Measurements from ENCODE around the gene FXYD5.
"Not testable (repeated sequence)": the region's sequence is repeated elsewhere in the genome, so short reads cannot be mapped to it uniquely, and the experiment has no call there.

FXYD5 gene

GRCh38 chr19:35119578-35120155 is 34.9 kb upstream of the FXYD5 start:
- no peak for DNase-seq (ENCODE audit: low read depth in 2 of 2, low spot score in 1 of 2)

GRCh38 chr19:35120492-35120891 is 34.0 kb upstream of the FXYD5 start:
- DNase-seq (ENCODE audit: low read depth in 2 of 2, low spot score in 1 of 2), result no peak

GRCh38 chr19:35120898-35121297 is 33.6 kb upstream of the FXYD5 start:
- no peak for DNase-seq (ENCODE audit: low read depth in 2 of 2, low spot score in 1 of 2)

DNA sequence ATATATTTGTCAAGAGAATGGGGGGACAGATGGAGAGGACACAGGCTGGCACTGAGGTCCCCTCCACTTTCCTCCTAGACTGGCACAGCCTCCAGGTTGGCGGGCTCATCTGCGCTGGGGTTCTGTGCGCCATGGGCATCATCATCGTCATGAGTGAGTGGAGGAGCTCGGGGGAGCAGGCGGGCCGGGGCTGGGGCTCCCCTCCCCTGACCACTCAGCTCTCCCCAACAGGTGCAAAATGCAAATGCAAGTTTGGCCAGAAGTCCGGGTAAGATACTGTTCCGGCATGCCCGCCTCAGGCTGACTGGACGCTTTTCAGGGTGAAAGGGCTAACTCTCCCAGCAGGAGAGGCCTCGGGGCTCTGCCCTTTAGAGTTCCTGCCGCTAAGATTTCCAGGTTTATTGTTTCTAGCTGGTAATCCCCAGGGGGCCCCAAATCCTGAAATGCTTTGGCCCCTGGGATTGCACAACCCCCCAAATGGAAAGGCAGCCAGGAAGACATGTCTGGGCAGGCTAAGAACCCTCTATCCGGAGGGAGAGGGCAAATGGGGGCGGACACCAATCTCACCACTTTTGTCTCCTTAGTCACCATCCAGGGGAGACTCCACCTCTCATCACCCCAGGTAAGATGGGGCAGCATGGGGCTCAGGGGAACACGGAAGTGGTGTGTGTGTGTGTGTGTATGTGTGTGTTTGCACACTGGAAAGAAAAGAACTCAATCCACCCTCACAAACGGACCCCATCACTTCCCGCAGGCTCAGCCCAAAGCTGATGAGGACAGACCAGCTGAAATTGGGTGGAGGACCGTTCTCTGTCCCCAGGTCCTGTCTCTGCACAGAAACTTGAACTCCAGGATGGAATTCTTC is 31.6 kb upstream of the FXYD5 start:
- no peak for DNase-seq (ENCODE audit: low read depth in 2 of 2, low spot score in 1 of 2)

- no peak for DNase-seq (ENCODE audit: low read depth in 2 of 2, low spot score in 1 of 2)
Measured at GRCh38 chr19:35123573-35123972, 31.0 kb upstream of the FXYD5 start.

DNA sequence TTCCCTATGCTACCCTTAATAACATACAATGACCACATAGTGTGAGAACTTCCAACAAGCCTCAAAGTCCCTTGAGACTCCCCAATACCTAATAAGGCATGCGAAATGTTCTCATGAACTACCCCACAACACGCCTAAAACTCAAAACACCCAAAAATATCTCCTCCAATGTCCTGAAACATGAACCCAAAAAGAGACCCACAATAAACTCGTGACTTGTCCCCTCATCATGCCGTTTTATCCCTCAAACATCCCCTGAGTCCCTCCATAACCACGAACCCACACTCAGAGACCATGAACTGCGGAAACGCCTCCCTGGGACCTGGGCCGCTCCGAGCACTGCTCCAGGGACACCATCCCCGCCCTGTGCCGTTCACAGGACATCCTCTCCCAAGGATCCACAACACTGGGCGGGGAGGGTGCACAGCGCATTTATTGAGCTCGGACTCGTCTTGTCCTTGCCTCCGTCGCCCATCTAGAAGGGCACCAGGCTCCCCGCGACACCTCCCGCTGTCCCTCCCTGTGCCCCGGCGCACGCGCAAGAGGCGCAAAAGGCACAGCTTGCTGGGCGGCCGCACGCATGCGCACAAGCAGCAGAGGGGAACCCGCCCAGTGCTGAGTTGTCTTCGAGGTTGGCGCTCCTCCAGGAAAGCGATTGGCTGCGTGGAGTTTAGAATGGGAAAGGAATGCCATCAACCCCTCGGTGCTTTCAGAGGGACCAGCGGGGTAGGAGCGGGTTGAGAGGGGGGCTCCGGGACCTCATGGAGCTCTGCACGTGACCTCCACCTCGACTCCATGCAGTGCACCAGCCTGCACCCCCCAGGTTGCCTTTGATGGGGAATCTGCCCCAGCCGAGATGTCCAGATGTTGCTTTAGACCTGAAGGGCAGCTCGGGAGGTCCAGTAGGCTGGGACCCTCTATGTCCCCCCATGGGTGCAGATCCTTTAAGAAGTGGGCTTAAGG is 30.2 kb upstream of the FXYD5 start:
- peak; percentile 52 to 73 for DNase-seq (ENCODE audit: low read depth in 2 of 2, low spot score in 1 of 2)

DNA sequence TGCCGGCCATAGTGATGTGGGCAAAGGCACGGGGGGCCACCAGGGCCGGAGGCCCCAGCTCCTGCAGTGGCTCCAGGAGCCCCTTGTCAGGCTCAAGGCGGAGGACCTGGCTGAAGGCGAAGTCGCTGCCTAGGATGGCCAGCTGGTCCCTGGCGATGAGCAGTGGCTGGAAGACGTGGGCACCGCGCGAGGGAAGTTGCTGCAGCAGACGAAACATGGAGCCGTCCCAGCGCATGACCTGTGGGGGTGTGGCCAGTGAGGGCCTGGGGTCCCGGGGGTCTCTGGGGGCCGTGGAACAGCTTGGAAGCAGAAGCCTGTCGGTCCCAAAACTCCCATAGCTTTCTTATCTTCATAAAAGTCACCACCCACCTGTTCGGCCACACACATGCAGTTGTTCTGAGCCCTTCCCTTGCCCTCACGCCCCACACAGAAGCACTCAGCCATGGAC is 29.2 kb upstream of the FXYD5 start:
- no peak for DNase-seq (ENCODE audit: low read depth in 2 of 2, low spot score in 1 of 2)

DNA sequence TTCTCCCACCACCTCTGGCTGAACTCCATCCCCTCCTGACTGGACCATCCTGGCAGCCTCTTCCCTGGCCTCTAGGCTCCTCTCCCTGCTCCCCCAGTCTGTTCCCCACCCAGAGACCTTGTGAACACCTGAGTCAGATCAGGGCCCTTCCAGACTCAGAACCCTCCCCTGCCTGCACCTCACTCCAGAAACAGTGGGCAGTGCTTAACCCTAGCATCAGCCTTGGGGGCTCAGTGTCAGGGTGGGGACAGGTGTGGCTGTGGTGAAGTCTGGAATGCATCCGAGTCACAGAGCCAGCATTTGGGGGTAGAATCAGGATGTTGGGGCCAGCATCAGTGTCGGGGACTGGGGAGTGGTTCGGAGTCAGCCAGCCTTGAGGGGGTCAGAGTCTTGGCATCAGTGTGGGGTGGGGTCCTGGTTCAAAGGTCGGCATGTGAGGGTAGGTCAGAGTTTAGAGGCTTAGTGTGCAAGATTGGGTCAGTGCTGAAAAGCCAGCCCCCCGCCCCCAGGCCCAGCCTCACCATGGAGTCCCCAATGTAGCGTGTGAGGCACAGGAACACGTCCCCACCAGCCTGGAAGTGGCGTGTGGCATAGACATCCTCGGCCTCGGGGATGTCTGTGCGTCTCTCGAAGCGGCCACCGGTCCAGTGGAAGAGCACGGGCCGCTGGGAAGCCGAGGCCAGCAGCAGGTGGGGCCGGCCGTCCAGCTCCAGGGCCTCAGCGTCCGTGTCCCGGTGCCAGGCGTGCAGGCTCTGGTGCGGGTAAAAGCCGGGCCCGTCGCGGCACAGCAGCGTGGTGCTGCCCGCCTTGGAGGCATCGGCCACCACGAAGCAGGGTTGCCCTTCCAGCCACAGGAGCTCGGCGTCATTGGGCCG is 28.5 kb upstream of the FXYD5 start:
- no peak for DNase-seq (ENCODE audit: low read depth in 2 of 2, low spot score in 1 of 2)

GRCh38 chr19:35126624-35126959 is 27.9 kb upstream of the FXYD5 start:
- DNase-seq (ENCODE audit: low read depth in 2 of 2, low spot score in 1 of 2), result no peak

DNA sequence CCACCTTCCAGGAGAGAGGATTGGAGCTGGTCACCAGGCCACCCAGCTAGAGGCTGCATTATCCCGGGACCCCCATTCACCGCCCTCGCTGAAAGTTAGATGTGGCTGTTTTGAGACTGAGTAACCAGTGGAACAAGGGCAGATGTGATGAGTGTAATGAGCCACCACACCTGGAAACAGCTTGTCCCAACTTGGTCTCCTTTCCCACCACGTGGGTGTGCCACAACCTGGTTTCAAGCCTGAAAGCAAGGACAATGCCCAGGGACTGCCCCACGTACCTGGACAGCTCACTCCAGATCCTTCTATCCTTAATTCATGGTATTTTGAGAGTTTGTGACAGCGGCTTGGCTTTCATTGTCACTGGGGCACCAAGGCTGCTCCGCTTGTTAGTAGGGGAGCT is 26.7 kb upstream of the FXYD5 start:
- no peak for DNase-seq (ENCODE audit: low read depth in 2 of 2, low spot score in 1 of 2)

DNA sequence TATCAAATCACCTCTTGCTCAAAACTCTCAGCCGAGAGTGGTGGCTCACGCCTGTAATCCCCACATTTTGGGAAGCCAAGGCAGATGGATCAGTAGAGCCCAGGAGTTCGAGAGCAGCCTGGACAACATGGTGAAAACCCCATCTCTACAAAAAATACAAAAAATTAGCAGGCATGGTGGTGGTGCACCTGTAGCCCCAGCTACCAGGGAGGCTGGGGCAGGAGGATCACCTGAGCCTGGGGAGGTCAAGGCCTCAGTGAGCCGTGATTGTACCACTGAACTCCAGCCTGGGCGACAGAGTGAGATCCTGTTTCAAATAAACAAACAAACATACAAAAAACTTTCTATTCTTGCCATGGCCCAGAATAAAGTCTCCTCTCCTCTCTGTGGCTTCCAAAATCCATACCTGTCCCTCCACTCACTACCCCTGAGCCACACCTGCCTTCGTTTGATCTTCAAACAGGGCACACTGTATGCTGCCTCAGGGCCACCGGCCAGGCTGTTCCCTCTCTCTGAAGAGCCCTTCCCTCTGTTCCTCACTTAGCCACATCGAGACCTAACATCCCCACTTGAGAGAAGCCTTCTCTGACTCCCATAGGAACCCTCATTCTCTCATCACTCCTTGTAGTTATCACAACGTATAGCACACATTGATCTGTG is 26.0 kb upstream of the FXYD5 start:
- no peak for DNase-seq (ENCODE audit: low read depth in 2 of 2, low spot score in 1 of 2)

DNA sequence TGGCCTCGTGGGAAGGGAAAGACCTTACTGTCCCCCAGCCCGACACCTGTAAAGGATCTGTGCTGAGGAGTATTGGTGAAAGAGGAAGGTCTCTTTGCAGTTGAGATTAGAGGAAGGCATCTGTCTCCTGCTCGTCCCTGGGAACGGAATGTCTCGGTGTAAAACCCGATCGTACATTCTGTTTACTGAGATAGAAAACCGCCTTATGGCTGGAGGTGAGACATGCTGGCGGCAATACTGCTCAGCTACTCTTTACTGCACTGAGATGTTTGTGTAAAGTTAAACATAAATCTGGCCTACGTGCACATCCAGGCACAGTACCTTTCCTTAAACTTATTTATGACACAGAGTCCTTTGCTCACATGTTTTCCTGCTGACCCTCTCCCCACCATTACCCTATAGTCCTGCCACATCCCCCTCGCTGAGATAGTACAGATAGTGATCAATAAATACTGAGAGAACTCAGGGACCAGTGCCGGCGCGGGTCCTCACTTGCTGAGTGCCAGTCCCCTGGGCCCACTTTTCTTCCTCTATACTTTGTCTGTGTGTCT is 24.7 kb upstream of the FXYD5 start:
- DNase-seq (ENCODE audit: low read depth in 2 of 2, low spot score in 1 of 2), result not testable (repeated sequence)

GRCh38 chr19:35130761-35131720 is 23.5 kb upstream of the FXYD5 start:
- DNase-seq (ENCODE audit: low read depth in 2 of 2, low spot score in 1 of 2), result no peak

DNA sequence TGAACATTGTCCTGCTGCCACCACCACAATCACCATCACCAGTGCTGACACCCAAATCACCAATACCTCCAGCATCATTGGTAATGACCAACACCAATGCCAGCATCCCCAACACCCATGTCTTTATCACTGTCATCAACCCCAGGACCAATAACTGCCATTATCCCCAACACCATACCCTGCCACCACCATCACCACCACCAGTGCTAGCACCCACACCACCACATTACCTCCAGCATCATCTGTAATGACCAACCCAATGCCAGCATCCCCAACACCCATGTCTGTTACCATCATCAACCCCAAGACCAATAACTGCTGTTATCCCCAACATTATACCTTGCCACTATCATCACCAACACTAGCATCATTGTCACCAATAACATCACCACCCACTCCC is 22.3 kb upstream of the FXYD5 start:
- no peak for DNase-seq (ENCODE audit: low read depth in 2 of 2, low spot score in 1 of 2)

DNA sequence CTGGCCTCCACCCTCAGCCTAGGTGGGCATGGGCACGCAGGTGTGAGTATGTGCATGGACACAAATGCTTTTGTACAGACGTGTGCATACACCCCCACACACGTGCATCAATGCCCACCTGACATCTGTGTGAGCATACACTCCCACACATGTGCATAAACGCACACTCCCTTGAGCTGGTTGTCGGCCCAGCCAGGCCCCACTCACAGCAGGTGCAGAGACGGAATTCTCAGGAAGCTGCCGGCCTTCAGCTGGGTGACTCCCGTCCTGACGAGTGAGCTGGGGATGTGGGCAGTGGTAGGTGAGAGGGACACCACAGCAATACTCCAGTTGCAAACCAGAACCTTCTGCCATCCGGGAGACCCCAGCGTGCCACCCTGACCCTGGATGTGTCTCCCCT is 20.7 kb upstream of the FXYD5 start:
- no peak for DNase-seq (ENCODE audit: low read depth in 2 of 2, low spot score in 1 of 2)

- no peak for DNase-seq (ENCODE audit: low read depth in 2 of 2, low spot score in 1 of 2)
Measured at GRCh38 chr19:35134601-35135242, 19.8 kb upstream of the FXYD5 start, which contains the start of gene LGI4. Gene LGI4, minus strand, starts transcription at chr19:35135059. Its CDS starts 379 bp downstream, at chr19:35134680.

DNA sequence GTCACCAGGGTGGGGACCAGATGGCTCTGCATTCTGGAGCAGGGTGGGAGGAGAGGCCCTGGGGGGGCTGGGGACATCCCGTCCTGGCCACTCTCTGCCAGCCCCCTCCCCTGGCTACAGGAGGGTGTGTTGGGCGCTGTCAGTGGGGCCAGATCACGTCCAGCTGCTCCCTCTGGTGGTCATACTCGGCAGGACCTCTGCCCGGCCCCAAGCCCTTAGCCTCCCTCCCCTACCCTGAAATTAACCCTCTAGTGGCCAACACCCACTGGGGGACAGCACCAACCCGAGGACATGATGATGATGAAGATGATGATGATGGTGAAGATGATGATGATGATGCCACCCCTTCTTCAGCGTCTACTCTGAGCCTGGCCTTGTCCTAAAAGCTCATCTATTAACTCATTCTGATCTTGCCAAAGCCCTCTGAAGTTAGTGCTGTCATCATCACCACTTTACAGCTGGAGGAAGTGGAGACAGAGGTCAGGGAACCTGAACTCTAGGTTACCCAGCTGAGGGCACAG is 19.1 kb upstream of the FXYD5 start:
- DNase-seq (ENCODE audit: low read depth in 2 of 2, low spot score in 1 of 2), result no peak

DNA sequence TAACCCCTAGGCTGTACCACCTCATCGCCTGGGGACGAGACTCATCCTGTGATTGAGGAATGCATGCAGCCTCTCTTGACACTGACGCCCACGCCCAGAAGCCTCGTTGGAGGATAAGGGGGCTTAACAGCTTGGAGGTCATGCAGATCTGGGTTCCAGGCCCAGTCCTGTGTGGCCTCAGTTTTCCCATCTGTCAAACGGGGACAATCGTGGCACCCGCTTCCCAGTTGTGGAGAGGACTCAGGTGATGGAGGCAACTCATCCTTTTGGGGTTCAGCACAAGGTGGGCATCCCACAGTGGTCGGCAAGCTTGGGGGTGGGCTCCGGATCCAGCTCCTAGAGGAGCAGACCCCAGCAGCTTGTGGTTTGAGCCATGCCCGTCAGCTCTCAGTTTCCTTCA is 18.3 kb upstream of the FXYD5 start:
- DNase-seq (ENCODE audit: low read depth in 2 of 2, low spot score in 1 of 2), result no peak

Data from stimulated activated CD8-positive, alpha-beta memory T cell treated with anti-CD3 and anti-CD28 coated beads, Interleukin-4, amount 100 ng/mL, for 1 hour (primary cell).